ENCODE data around the gene COL23A1.

COL23A1 gene

GRCh38 chr5:178577944-178578343 lies 12.2 kb downstream of the COL23A1 start:
- no peak for TF ChIP-seq GATA2 (IDR thresholded peaks at IDR 0.05; ENCODE audit: low read depth, low read length)
- TF ChIP-seq GATA3 (IDR thresholded peaks at IDR 0.05; ENCODE audit: low read depth, low read length), result no peak

GRCh38 chr5:178577376-178577839 lies 12.8 kb downstream of the COL23A1 start:
- TF ChIP-seq GATA3 (IDR thresholded peaks at IDR 0.05; ENCODE audit: low read depth, low read length), result no peak
- no peak for TF ChIP-seq GATA2 (IDR thresholded peaks at IDR 0.05; ENCODE audit: low read depth, low read length)

DNA sequence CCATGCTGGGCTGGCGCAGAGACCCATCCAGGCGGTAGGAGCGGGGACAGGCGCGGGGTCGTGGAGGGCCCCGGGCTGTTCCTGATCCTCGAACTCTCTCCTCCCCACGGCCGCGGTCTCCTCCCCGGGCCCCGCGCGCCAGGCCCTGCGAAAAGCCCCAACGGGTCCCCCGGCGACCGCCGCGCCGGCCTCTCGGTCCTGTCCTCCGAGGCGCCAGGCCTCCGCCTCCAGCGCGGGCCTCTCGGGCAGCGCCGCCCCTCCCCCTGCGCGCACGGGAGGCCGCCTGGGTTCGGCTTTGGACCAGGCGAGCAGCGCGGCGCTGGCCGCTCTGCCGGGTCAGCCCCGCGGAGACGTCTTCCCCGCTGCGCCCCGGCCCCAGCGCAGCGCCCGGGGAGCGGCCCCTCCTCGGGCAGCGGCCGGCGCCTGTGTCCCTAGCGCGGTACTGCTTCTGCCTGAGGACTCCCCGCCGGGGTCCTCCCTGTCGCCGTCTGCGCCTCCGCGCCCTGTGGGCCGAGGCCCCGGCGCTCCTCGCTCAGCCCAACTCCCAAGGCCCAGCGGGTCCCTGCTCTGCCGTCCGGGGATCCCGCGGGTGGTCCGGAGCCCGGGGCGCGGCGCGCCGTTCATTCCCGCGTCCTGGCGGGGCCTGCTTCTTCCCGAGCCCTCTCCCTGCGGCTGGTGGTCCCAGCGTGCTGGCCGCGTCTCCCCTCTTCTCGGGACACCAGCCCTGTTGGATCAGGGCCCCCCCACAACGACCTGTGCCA lies 13.4 kb downstream of the COL23A1 start:
- TF ChIP-seq GATA3 (IDR thresholded peaks at IDR 0.05; ENCODE audit: low read depth, low read length) (no peak), GATA2 (IDR thresholded peaks at IDR 0.05; ENCODE audit: low read depth, low read length) (no peak)

GRCh38 chr5:178573216-178573615 lies 17.0 kb downstream of the COL23A1 start:
- TF ChIP-seq GATA3 (IDR thresholded peaks at IDR 0.05; ENCODE audit: low read depth, low read length) (no peak), GATA2 (IDR thresholded peaks at IDR 0.05; ENCODE audit: low read depth, low read length) (no peak)

DNA sequence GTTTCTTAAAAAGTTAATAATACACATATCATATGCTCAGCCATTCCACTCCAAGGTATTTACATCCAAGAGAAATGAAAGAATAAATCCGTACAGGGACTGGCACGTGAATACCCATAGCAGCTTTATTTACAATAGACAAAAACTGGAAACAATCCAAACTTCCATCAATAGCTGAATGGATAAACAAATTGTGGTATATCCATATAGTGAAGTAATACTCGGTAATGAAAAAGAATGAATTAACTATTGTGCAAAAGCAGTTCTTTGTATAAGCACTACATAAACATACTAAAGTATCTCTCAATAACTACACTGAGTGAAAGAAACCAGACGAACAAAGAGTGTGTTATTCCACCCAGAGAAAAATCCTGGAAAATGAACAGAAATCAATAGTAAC lies 17.6 kb downstream of the COL23A1 start:
- no peak for TF ChIP-seq GATA3 (IDR thresholded peaks at IDR 0.05; ENCODE audit: low read depth, low read length)
- TF ChIP-seq GATA2 (IDR thresholded peaks at IDR 0.05; ENCODE audit: low read depth, low read length), result no peak

- TF ChIP-seq GATA2 (IDR thresholded peaks at IDR 0.05; ENCODE audit: low read depth, low read length) (no peak), GATA3 (IDR thresholded peaks at IDR 0.05; ENCODE audit: low read depth, low read length) (no peak)
Measured at GRCh38 chr5:178569485-178569884, 20.7 kb downstream of the COL23A1 start.

DNA sequence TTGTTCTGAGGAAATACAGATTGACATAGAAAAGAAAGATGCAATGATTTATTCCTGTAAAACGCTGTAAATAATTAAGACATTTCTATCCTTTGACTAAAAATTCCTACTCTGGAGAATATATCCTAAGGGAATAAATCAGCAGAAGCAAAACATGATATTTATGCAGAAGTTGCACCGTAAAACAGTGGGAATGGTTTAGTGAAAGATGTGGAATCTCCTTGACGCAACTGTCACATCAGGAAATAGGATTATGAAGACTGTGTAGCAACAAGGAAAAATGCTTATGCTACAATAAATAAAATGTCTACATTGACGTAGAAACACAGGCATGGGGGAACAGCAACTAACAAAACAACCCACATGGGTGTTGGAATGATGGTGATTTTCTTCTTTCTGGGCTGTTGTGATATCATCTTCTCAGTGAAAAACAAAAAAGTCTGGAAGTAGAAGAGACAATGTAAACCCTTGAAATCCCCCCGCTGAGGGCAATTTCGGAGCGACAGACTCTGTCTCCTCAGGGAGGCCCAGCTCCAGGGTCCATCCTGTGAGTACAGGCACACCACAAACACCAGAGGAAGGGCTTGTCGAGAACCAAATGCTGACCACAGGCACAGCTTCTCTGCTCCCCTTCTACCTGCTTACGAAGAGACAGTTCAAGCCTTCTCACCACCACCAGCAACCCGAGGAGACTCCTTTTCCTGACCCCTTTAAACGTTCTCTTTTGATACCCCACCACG lies 25.2 kb downstream of the COL23A1 start:
- TF ChIP-seq GATA2 (IDR thresholded peaks at IDR 0.05; ENCODE audit: low read depth, low read length), result no peak
- TF ChIP-seq GATA3 (IDR thresholded peaks at IDR 0.05; ENCODE audit: low read depth, low read length), result no peak

DNA sequence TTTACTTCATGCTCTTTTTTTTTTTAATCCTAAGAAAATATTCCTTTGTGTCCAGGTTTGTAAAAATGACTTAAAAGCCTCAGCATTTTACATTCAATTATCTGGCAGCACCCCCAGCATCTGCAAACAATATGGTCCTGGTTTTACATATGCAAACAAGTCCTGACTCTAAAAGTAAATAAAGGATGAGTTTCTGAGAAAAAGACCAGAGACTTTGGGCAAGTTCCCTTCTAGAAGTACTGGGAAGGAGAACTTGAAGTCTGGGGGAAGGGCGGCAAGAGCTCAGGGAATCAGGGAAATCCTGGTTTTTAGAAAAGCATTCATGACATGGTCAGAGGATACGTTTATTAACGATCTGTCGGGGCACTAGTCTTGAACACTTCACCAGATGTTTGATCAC lies 25.8 kb downstream of the COL23A1 start:
- TF ChIP-seq GATA2 (IDR thresholded peaks at IDR 0.05; ENCODE audit: low read depth, low read length), result no peak
- no peak for TF ChIP-seq GATA3 (IDR thresholded peaks at IDR 0.05; ENCODE audit: low read depth, low read length)

DNA sequence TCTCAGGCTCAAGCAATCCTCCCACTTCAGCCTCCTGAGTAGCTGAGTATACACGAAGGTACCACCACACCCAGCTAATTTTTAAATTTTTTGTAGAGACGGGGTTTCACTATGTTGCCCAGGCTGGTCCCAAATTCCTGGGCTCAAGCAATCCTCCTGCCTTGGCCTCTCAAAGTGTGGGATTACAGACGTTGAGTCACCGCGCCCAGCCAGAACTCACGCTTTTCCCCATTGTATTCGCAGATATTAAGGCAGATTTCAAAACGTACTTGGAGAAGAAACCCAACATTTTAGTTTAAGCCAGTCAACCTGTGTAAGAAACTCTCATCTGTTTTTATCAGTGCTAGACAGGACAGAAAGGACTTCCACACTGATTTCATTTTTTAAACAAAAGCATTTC lies 26.6 kb downstream of the COL23A1 start:
- TF ChIP-seq GATA3 (IDR thresholded peaks at IDR 0.05; ENCODE audit: low read depth, low read length) (no peak), GATA2 (IDR thresholded peaks at IDR 0.05; ENCODE audit: low read depth, low read length) (no peak)

DNA sequence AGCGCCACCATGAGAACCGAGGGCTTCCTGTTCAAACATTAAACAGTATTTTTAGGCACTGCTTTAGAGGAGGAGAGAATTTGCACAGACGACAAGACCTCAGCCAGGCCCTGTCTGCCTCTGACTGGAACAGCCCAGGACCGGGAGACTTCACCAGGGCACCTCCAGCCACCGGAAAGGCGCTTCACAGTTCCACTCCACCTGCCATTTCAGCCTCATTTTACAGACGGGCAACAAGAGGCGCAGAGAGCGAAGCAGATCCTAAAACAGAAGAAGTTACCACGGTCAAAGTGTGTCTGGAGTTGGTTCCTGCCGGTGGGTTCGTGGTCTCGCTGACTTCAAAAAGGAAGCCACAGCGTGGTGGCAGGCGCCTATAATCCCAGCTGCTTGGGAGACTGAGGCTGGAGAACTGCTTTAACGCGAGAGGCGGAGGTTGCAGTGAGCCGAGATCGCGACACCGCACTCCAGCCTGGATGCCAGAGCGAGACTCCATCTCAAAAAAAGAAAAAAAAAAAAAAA lies 28.4 kb downstream of the COL23A1 start:
- TF ChIP-seq GATA3 (IDR thresholded peaks at IDR 0.05; ENCODE audit: low read depth, low read length), result no peak
- no peak for TF ChIP-seq GATA2 (IDR thresholded peaks at IDR 0.05; ENCODE audit: low read depth, low read length)

DNA sequence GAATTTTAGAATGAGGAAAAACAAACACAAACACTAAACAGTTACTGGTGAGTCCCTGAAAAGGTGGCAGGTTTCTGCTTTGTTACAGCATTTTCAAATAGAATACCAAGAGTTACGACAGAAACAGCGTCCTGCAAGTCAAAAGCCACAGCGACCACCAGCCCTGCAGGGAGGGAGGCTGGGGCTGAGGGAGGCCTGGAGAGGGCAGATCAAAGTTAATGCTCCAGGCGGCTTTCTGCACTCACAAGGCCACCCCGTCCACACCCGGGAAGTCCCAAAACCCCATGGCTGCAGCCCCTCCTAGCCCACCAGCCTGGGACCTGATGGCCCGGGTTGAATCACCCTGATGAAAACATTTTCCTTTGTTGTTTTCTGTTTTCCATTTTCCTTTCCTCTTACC lies 29.3 kb downstream of the COL23A1 start:
- TF ChIP-seq GATA2 (IDR thresholded peaks at IDR 0.05; ENCODE audit: low read depth, low read length), result no peak
- no peak for TF ChIP-seq GATA3 (IDR thresholded peaks at IDR 0.05; ENCODE audit: low read depth, low read length)

- no peak for TF ChIP-seq GATA2 (IDR thresholded peaks at IDR 0.05; ENCODE audit: low read depth, low read length)
- TF ChIP-seq GATA3 (IDR thresholded peaks at IDR 0.05; ENCODE audit: low read depth, low read length), result no peak
Measured at GRCh38 chr5:178557416-178557815, 32.8 kb downstream of the COL23A1 start.

DNA sequence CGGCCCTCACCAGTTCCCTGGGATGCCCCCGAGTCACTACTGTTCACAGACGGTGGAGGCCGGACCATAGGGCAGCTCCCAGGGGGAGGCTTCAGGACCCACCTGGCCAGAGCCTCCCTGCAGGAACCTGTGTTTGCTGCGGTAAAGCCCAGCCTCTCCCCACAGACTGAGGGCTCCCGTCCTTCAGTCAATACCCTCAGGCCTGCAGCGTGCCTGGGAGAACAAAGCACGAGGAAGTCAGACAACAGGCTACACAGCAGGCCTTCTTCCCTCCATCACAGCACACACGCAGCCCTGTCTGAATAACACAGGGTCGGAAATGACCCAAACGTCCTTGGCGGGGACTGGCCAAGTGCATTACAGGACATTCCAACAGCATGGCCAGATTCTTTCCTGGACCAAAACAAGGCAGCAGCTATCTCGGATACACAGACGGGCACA lies 34.4 kb downstream of the COL23A1 start:
- no peak for TF ChIP-seq GATA3 (IDR thresholded peaks at IDR 0.05; ENCODE audit: low read depth, low read length)
- no peak for TF ChIP-seq GATA2 (IDR thresholded peaks at IDR 0.05; ENCODE audit: low read depth, low read length)

GRCh38 chr5:178555005-178555404 lies 35.2 kb downstream of the COL23A1 start:
- TF ChIP-seq GATA3 (IDR thresholded peaks at IDR 0.05; ENCODE audit: low read depth, low read length) (no peak), GATA2 (IDR thresholded peaks at IDR 0.05; ENCODE audit: low read depth, low read length) (no peak)

- TF ChIP-seq GATA2 (IDR thresholded peaks at IDR 0.05; ENCODE audit: low read depth, low read length) (no peak), GATA3 (IDR thresholded peaks at IDR 0.05; ENCODE audit: low read depth, low read length) (no peak)
Measured at GRCh38 chr5:178554311-178554710, 35.9 kb downstream of the COL23A1 start.

All from SH-SY5Y (cell line).